Fibroblast of lung (primary cell): ENCODE measurements around the gene GRAMD4. TPM values are rescaled to one million over a fixed set of nuclear protein-coding genes. Genes with fewer than 3 reads are reported as not detected.

Source experiments
- DNase-seq, 2 donors: peaks; one replicate each; pipeline versions ENCODE4 v3.0.0 to v3.0.0-alpha.2; 2010; ENCODE audit warnings: low read depth in 2 of 2
- H2AFZ ChIP-seq: 2 replicates; pipeline ENCODE4 v1.5.1; 2012; ENCODE audit warnings: low read length, control low read depth, inconsistent platforms
- H3K27ac ChIP-seq: 2 replicates; pipeline ENCODE4 v1.5.1; 2011; ENCODE audit warnings: low read length, control low read depth; ENCODE audit not compliant: insufficient read depth
- H3K27me3 ChIP-seq: 2 replicates; pipeline ENCODE4 v1.5.1; 2011; ENCODE audit warnings: mild to moderate bottlenecking, low read length; ENCODE audit not compliant: control insufficient read depth, insufficient read depth
- H3K36me3 ChIP-seq: 2 replicates; pipeline ENCODE4 v1.5.1; 2011; ENCODE audit warnings: low read length; ENCODE audit not compliant: control insufficient read depth, insufficient read depth
- H3K4me1 ChIP-seq: 2 replicates; pipeline ENCODE4 v1.5.1; 2011; ENCODE audit warnings: low read length; ENCODE audit not compliant: control insufficient read depth, insufficient read depth; ENCODE audit errors: extremely low read depth
- H3K4me2 ChIP-seq: 2 replicates; pipeline ENCODE4 v1.5.1; 2011; ENCODE audit warnings: low read length, control low read depth; ENCODE audit not compliant: insufficient read depth; ENCODE audit errors: extremely low read depth
- H3K4me3 ChIP-seq, 4 experiments: fragments of 200-600 bp in 1 of 4; sonication (generic) in 1 of 4; replicated peaks in 1 of 4; 2 replicates each; pipeline ENCODE4 v1.5.1; 2011 to 2016; ENCODE audit warnings: low read length in 4 of 4, low read depth in 3 of 4, mild to moderate bottlenecking in 3 of 4, control low read depth in 2 of 4, inconsistent platforms in 1 of 4, mixed read lengths in 1 of 4; ENCODE audit not compliant: insufficient read depth in 1 of 4; ENCODE audit errors: control extremely low read depth in 1 of 4
- H3K79me2 ChIP-seq: 2 replicates; pipeline ENCODE4 v1.5.1; 2012; ENCODE audit warnings: mild to moderate bottlenecking, low read length, inconsistent platforms; ENCODE audit not compliant: control insufficient read depth, insufficient read depth
- H3K9ac ChIP-seq: 2 replicates; pipeline ENCODE4 v1.5.1; 2011; ENCODE audit warnings: mild to moderate bottlenecking, low read length, control low read depth; ENCODE audit not compliant: insufficient read depth
- H3K9me3 ChIP-seq: 2 replicates; pipeline ENCODE4 v1.5.1; 2012; ENCODE audit warnings: low read depth, low read length; ENCODE audit not compliant: control insufficient read depth, insufficient read depth
- H4K20me1 ChIP-seq: 2 replicates; pipeline ENCODE4 v1.5.1; 2011; ENCODE audit warnings: low read length; ENCODE audit not compliant: control insufficient read depth, insufficient read depth; ENCODE audit errors: extremely low read depth
- EZH2 ChIP-seq: IDR thresholded peaks from 2 replicates; pipeline ENCODE4 v1.5.1; 2012; ENCODE audit warnings: low read length, control low read depth, mild to moderate bottlenecking; ENCODE audit errors: missing control alignments
- polyA plus RNA-seq, 2 donors: library from polyadenylated mRNA; depleted of rRNA in 1 of 2; stranded (reverse) in 1 of 2; unstranded in 1 of 2; fragments of >200 nt; gene quantifications; 2 replicates each; pipeline ENCODE4 v1.2.1, GENCODE V29; 2011 to 2012; ENCODE audit warnings: missing spikeins in 1 of 2
- total RNA-seq: library from RNA; depleted of rRNA; stranded (reverse); fragments of >200 nt; gene quantifications from 2 replicates; pipeline ENCODE4 v1.2.1, GENCODE V29; 2014
- TF ChIP-seq, protein P1 (sequence below), 2 donors: IDR thresholded peaks in 1 of 2; conservative IDR thresholded peaks in 1 of 2; 1 replicate in 1 of 2; 2 replicates in 1 of 2; pipeline ENCODE4 v1.5.1; 2011 to 2012; ENCODE audit warnings: low read length in 2 of 2, control low read depth in 1 of 2, inconsistent platforms in 1 of 2, low read depth in 1 of 2, mild to moderate bottlenecking in 1 of 2

Gene GRAMD4
- total and polyA plus RNA-seq, 2 donors (not counting 1 experiment from before 2014, with no cell fraction given): 7.5 to 37.3 TPM

DNA sequence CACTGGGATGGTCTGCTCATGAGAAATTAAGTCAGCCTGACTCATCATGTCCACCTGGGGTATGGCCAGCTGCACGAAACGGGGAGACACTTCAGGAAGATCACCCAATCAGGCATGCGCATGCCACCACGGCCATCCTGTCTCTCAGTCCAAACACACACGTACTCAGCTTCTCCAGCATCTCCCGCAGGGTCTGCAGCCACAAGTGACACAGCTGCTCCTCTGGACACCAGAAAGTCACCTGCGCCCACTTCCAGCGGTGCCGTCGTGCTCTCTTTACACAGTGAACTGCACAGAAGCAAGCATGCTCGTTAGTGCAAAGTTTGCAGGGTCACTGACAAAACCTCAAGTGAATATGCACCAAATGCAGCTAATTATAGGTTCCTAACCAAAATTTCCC is 99.7 kb downstream of the GRAMD4 start:
- TF ChIP-seq, protein P1, sequence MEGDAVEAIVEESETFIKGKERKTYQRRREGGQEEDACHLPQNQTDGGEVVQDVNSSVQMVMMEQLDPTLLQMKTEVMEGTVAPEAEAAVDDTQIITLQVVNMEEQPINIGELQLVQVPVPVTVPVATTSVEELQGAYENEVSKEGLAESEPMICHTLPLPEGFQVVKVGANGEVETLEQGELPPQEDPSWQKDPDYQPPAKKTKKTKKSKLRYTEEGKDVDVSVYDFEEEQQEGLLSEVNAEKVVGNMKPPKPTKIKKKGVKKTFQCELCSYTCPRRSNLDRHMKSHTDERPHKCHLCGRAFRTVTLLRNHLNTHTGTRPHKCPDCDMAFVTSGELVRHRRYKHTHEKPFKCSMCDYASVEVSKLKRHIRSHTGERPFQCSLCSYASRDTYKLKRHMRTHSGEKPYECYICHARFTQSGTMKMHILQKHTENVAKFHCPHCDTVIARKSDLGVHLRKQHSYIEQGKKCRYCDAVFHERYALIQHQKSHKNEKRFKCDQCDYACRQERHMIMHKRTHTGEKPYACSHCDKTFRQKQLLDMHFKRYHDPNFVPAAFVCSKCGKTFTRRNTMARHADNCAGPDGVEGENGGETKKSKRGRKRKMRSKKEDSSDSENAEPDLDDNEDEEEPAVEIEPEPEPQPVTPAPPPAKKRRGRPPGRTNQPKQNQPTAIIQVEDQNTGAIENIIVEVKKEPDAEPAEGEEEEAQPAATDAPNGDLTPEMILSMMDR (conservative IDR thresholded peaks at IDR 0.05 in 1 of 2, IDR thresholded peaks at IDR 0.05 in 1 of 2; ENCODE audit: low read depth in 1 of 2, low read length in 2 of 2): no peak
- TF ChIP-seq EZH2: no peak
- peaks cover 2% of the 10 kb centered on the region for H3K79me2 ChIP-seq
- no peaks in the 10 kb centered on the region for H3K4me1 ChIP-seq
- H3K36me3 ChIP-seq: peaks cover 9% of the 10 kb centered on the region
- no peaks in the 10 kb centered on the region for H4K20me1 ChIP-seq
- no peak for DNase-seq
- no peak overlapping the region for H3K9ac ChIP-seq
- H3K4me2 ChIP-seq: no peak overlapping the region
- H3K9me3 ChIP-seq: no peaks in the 10 kb centered on the region
- no peaks in the 10 kb centered on the region for H3K27me3 ChIP-seq
- H2AFZ ChIP-seq: no peak overlapping the region
- H3K27ac ChIP-seq: no peak overlapping the region
- no peak overlapping the region for H3K4me3 ChIP-seq

DNA sequence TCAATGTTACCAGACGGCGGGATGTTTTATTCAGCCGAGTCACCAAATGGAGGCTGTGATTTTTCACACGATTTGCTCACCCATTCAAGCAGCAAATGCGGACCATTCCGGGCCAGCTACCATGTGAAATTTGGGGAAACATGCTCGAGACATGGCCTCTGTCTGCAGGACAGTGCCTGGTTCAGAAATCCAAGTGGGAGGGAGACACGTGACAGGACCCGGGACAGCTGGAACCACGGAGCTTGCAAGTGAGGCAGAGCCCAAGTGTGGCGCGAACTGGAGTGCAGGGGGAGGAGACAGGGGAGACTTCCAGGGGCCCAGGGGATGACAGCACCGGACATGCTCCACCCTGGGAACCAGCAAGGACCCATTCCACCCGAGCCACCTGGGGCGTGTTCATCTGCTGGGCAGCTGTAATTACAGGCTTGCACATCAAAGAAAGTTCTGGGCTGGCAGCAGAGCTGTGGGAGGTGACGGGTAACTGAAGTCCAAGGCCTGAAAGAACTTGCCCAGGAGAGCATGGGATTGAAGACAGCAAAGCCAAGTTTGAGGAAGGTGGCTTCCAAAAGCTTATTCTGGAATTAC is 101.4 kb downstream of the GRAMD4 start:
- no peak overlapping the region for H2AFZ ChIP-seq
- H3K4me1 ChIP-seq: no peaks in the 10 kb centered on the region
- peaks cover 9% of the 10 kb centered on the region for H3K36me3 ChIP-seq
- no peak overlapping the region for H3K4me3 ChIP-seq
- H3K79me2 ChIP-seq: peaks cover 8% of the 10 kb centered on the region
- no peaks in the 10 kb centered on the region for H3K9me3 ChIP-seq
- H3K4me2 ChIP-seq: no peak overlapping the region
- no peaks in the 10 kb centered on the region for H4K20me1 ChIP-seq
- TF ChIP-seq EZH2: no peak
- TF ChIP-seq, protein P1 (conservative IDR thresholded peaks at IDR 0.05 in 1 of 2, IDR thresholded peaks at IDR 0.05 in 1 of 2; ENCODE audit: low read depth in 1 of 2, low read length in 2 of 2): no peak
- H3K9ac ChIP-seq: no peak overlapping the region
- no peaks in the 10 kb centered on the region for H3K27me3 ChIP-seq
- H3K27ac ChIP-seq: no peak overlapping the region
- DNase-seq: no peak

DNA sequence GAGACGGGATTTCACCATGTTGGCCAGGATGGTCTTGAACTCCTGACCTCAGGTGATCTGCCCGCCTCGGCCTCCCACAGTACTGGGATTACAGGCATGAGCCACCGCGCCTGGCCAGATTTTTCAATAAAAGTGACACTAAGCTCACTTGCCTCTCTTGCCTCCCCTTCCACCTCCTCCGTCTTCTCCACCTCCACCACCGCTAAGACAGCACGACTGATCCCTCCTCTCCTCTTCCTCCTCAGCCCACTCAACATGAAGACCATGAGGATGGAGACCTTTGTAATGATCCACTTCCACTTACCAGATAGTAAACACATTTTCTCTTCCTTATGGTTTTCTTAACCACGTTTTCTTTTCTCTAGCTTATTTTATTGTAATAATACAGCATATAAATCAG is 103.7 kb downstream of the GRAMD4 start:
- Histone ChIP-seq H3K4me3 (no peak overlapping the region), H3K27ac (no peak overlapping the region), H3K4me2 (no peak overlapping the region), H4K20me1 (no peaks in the 10 kb centered on the region), H3K9ac (no peak overlapping the region), H2AFZ (no peak overlapping the region), H3K79me2 (peaks cover 18% of the 10 kb centered on the region), H3K9me3 (no peaks in the 10 kb centered on the region), H3K27me3 (no peaks in the 10 kb centered on the region), H3K4me1 (no peaks in the 10 kb centered on the region), H3K36me3 (peaks cover 5% of the 10 kb centered on the region)
- DNase-seq: no peak
- no peak for TF ChIP-seq EZH2
- TF ChIP-seq, protein P1 (conservative IDR thresholded peaks at IDR 0.05 in 1 of 2, IDR thresholded peaks at IDR 0.05 in 1 of 2; ENCODE audit: low read depth in 1 of 2, low read length in 2 of 2): no peak
